GM19438 (cell line): ENCODE results near the gene TNRC18.
"Not testable (repeated sequence)": the region's sequence is repeated elsewhere in the genome, so short reads cannot be mapped to it uniquely, and the experiment has no call there.

ENCODE experiments used
- ATAC-seq: cut with Tn5 transposase; IDR thresholded peaks from one replicate; pipeline ENCODE4 v1.9.1; 2021; ENCODE audit warnings: low read depth; ENCODE audit not compliant: unreplicated experiment

The TNRC18 gene

DNA sequence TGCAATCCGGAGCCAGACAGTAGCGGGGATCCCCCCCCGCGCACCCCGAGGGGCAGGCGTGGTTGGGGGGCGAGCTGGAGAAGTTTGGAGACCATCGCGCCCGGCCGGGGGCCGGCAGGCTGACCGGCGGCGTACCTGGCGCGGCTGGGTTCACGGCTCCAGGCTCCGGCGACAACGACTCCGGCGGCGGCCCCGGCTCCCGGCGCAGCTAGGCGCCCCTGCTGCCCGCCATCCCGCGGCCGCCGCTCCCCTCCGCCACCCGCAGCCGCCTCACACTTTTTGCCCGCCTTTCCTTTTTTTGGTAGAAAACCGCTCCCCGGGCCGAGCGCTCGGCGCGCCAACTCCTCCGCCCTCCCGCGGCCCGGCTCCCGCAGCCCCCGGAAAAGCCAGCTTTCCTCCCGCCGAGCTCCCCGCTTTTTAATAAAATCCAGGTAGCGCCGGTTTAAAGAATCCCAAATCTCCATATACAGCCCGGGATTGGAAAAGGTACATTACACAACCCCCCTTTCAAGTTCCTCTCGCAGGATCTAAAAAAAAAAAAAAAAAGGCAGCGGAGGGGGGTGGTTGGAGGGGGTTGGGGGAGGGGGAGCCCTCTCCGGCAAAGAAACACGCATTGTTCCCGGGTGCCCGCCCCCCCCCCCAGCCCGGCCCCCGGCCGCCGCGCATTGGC is at the start of gene TNRC18:
Gene TNRC18, minus strand, starts transcription at position 529 of the 670 bp plus-strand sequence. CDS start 2,588 bp downstream, outside the sequence.
- ATAC-seq, result no peak

DNA sequence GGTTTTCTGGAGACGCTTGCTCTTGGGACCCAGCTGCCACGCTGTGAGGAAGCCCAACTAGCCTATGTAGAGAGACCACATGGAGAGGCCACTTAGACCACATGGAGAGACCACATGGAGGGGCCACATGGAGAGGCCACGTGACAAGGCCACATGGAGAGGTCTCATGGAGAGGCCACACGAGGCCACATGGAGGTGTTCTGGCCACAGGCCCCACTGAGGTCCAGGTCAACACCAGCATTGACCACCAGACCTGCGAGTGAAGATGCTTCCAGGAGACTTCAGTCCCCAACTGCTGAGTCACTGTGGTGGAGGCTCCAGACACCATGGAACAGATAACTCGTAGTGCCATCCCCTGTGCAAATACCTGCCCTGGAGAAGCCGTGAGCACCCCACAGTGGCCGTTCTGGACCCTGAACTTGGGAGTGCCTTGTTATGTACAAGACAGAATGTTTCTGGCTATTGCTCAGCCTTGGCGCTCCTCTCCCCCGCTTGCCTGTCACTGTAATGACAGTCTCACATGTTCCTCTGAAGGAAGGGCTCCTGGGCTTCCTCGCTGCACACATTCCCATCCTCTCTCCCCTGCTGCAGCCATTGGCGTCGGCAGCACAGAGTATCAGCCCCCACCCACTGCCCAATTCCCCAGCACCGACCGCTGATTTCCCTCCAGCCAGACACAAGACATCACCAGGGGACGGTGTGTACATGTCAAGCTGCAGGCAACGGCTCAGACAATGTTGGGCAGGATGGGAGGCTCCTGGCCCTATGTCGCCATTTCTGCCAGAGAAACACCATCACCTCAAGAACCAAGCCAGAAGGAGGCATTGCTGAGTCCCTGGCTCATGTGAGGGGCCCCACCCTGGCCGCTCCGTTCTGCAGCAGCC is 49.0 kb upstream of the TNRC18 start:
- ATAC-seq, result no peak

DNA sequence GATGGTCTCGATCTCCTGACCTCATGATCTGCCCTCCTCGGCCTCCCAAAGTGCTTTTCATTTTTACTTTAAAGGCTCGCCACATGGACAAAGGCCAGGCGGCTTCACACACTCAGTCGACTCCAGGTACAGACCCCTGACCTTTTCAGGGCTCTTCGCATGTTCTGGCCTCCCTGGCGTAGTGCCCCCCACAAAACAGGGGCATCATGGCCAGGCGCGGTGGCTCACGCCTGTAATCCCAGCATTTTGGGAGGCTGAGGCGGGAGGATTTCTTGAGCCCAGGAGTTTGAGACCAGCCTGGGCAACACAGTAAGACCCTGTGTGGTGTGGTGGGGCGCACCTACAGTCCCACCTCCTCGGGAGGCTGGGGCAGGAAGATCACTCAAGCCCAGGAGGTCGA is 48.0 kb upstream of the TNRC18 start:
- not testable (repeated sequence) for ATAC-seq

GRCh38 chr7:5470816-5471215 is 47.2 kb upstream of the TNRC18 start:
- ATAC-seq, result no peak

GRCh38 chr7:5470167-5470532 is 46.5 kb upstream of the TNRC18 start:
- no peak for ATAC-seq

- no peak for ATAC-seq
Measured at GRCh38 chr7:5469375-5470166, 45.9 kb upstream of the TNRC18 start.

DNA sequence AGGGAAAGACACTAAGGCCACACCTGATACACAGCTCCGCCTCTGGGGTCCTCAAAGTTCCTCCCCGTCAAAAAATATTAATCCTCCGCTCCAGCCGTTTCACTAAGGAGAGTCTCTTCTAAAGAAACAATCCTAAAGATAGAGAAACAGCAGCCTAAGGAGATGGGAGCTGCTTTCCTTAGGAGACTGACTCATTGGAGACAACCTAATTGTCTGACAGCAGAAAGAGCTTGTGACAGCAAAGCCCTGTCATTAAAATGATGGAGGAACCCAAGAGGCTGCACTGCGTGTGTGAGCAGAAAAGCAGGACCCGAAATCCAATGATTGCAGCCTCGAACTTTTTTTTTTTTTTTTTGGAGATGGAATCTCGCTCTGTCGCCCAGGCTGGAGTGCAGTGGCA is 44.0 kb upstream of the TNRC18 start:
- ATAC-seq, result no peak

DNA sequence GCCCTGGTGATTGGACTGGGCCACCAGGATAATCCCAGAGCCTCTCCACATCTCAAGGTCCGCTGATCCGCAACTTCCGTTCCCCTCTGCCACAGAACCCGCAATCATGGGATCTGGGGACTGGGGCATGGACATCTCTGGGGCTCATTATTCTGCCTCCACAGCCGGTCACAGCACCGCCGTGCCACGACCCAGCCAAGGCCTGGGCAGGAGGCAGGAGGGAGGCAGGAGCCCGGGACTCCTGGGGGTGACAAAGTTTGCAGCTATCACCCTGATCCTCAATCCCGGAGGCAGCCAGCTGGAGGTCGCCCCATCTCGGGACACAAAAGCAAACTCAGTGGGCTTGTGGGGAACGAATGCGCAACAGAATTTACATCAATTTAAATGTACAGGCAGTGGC is 42.9 kb upstream of the TNRC18 start:
- no peak for ATAC-seq

DNA sequence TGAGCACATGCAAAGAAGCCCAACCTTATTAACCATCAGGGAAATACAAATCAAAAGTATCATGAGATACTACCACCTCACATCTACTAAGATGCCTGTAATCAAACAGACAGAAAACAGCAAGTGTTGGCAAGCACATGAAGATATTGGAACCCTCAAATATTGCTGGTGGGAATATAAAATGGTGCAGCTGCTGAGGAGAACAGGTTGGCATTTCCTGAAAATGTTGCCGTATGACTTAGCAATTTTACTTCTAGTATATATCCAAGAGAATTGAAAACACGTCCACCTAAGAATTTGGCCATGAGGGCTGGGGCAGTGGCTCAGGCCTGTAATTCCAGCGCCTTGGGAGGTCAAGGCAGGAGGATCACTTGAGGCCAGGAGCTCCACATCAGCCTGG is 39.4 kb upstream of the TNRC18 start:
- ATAC-seq, result no peak

DNA sequence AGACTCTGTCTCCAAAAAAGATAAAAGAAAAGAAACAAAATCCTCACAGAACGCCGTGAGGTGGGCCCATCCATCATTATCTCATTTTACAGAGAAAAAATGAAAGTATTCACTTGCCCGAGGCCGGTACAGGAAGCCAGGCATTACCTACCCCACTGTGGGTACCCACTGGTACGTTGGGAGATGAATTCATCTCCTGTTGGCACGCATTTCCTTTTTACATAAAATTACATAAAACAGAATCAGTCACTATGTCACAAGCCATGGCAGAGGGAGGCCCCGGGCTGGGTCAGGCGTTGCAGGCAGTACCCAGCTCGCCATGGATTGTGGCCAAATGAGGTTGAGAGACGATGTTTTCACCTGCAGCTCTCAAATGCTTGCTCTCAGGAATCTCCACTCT is 38.6 kb upstream of the TNRC18 start:
- no peak for ATAC-seq

DNA sequence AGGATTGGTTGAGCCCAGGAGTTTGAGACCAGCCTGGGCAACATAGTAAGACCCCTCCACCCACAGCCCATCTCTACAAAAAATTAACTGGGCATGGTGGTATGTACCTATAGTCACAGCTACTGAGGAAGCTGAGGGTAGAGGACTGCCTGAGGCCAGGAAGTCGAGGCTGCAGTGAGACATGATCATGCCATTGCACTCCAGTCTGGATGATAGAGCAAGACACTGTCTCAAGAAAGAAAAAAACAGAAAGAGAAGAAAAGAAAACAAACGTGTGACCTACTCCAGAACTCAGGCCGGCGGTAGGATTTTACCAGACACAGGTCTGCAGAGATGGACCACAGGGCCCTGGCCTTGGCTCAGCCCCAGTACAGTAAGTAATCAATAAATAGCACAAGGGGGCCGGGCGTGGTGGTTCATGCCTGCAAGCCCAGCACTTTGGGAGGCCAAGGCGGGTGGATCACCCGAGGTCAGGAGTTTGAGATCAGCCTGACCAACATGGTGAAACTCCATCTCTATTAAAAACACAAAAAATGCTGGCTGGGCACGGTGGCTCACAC is 35.4 kb upstream of the TNRC18 start:
- no peak for ATAC-seq

DNA sequence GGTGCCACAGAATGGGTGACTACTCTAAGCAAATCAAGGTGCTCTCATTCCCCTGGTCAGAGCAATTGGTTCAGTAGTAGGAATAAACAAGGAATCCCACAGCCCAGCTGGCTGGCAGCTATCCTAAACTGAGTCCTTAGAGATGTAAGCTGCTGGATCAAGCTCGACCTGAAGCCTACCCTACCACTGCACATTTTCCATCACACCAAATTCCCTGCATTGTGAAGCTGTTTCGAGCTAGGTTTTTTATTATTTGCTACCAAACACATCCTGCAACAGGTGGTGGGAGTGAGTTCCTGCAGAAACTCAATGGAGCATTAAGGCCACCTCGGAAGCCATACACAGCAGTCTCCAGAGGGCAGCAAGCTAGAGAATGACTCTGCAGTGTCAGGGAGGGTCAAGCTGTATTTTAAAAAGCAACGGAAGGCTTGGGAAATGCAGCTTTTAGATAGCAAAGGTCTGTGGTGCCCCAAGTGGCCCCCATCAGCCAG is 33.7 kb upstream of the TNRC18 start:
- ATAC-seq, result no peak

GRCh38 chr7:5456409-5456808 is 32.8 kb upstream of the TNRC18 start:
- no peak for ATAC-seq

DNA sequence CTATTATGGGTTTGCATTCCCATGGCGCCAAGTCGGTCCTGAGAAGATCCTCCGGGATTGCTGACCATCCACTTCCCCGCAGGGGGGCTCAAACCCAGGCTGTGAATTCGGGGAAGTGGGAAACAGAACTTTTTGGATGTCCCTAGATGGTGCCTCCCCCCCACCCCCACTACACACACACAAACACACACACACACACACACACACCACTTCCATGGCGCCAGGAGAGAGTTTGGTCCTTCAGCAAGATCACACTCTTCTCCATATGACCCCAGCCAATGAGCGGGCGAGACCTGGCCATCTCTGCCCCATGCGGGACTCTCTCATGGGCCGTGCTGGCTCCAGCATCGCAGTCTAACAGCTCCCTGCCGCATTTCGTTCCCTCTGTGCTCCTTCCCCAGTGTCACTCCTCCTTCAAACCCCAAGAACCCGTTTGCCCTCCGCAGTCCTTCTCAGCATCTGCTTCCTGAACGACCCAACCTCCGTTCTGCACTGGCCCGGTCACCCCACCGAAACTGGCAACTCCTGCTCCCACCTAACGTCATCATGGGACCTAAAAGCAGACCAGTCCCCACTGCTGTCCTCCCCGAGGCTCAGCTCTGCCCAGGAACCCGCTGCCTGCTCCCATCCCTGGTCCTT is 32.1 kb upstream of the TNRC18 start:
- ATAC-seq, result no peak

DNA sequence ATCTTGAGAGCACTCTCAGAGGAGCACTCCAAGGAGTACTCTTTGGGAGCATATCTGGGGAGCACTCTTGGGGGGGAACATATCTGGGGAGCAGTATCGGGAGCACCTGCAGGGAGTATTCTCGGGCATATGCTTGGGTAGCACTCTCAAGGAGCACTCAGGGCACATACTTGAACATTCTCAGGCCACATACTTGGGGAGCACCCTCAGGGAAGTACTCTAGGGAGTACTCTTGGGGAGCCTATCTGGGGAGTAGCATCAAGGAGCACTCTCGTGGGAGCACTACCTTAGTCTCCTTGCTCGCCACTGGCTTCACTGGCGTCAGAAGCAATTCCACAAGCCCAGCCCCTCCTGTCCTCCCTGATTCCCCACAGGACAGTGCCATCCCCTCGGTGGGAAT is 31.5 kb upstream of the TNRC18 start:
- no peak for ATAC-seq

DNA sequence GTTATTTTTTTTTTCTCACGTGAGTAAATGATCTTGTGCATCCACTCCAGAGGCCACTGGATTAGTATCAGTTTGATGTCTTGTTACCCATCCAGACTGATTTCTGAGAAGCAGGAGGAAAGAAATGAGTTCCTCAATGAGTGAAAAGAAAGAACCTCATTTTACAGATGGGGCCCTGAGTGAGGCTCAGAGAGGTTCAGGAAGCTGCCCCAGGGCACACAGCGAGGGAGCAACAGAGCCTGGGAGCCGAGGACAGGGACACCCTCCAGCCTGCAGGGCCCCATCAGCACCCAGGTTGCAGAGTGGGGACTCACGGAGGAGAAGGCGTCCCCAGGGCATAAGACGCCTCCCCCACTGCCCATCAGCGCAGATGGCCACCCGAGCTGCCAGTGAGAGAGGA is 30.9 kb upstream of the TNRC18 start:
- no peak for ATAC-seq

DNA sequence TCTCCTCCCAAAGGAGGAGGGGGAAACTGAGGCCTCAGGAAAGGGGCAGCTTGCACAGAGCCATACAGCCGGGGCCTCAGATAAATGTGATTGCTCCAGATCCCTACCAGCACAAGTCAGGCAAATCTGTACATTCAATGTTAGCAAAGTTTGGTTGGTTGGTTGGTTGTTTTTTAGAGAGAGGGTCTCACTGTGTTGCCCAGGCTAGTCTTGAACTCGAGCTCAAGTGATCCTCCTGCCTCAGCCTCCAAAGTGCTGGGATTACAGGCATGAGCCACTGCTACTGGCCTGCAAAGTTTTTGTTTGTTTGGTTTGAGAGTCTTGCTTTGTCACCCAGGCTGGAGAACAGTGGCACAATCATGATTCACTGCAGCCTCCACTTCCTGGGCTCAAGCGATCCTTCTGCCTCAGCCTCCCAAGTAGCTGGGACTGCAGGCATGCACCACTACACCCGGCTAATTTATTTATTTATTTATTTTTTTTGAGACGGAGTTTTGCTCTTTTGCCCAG is 30.0 kb upstream of the TNRC18 start:
- ATAC-seq, result no peak

- no peak for ATAC-seq
Measured at GRCh38 chr7:5452937-5453540, 29.4 kb upstream of the TNRC18 start.

DNA sequence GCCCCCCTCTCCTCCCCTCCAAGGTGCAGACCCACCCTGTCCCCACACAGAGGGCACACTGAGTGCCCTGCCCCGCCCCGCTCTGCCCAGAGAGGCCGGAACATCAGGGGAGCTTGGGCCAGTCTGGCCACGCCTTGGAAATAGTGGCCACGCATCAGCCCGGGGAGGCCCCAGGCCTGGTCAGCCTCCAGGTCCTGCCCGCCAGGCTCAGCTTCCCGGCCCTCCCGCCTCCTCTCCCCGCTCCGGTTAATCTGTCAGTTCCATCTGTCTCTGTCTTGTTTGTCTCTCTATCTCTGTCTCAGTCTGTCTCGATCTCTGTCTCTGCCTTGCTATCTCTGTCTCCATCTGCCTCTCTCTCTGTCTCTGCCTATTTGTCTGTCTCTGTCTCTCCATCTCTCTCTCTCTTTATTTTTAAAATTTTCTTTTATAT is 28.9 kb upstream of the TNRC18 start:
- no peak for ATAC-seq

GRCh38 chr7:5451391-5451790 is 27.8 kb upstream of the TNRC18 start:
- ATAC-seq, result no peak
